ENCODE results near the gene BHMT. TPM values are rescaled to one million over a fixed set of nuclear protein-coding genes. Genes with fewer than 3 reads are reported as not detected.

BHMT gene
- total RNA-seq, 1 experiment from 2014 or later: 0.72 TPM

GRCh38 chr5:79109527-79110492 is 1.8 kb upstream of the BHMT start:
- Mint-ChIP-seq H3K9me3 (no peaks in the 10 kb centered on the region), H3K4me3 (no peak overlapping the region), H3K36me3 (ENCODE audit: insufficient read depth in 1 of 3, low read depth in 3 of 3) (no peaks in the 10 kb centered on the region), H3K4me1 (peaks cover 7 to 9% of the 10 kb centered on the region in 2 experiments), H3K27ac (no peak overlapping the region), H3K27me3 (ENCODE audit: low read depth) (peaks cover 48% of the 10 kb centered on the region)
- Histone ChIP-seq H3K79me1 (ENCODE audit: insufficient read depth, low read depth, low read length, poor library complexity, severe bottlenecking) (no peaks in the 10 kb centered on the region), H4K91ac (ENCODE audit: insufficient read length, low read depth, low read length) (no peak overlapping the region), H3K4me2 (ENCODE audit: insufficient read depth, insufficient read length, low read length) (no peak overlapping the region), H3K9ac (ENCODE audit: extremely low read depth, insufficient read length, low read length) (no peak overlapping the region), H2BK12ac (ENCODE audit: insufficient read length, low read depth, low read length) (no peak overlapping the region), H3K4me1 (ENCODE audit: insufficient read depth, low read length) (no peaks in the 10 kb centered on the region; the same call in none of the 2 replicates), H3T11ph (ENCODE audit: low read length) (no peak overlapping the region), H3K4ac (ENCODE audit: low read depth, low read length) (no peak overlapping the region), H4K20me1 (ENCODE audit: control insufficient read depth, insufficient read depth, insufficient read length) (no peaks in the 10 kb centered on the region), H3K9me3 (ENCODE audit: control insufficient read depth, low read depth, low read length) (no peaks in the 10 kb centered on the region), H3K79me2 (ENCODE audit: insufficient read depth, low read length) (no peaks in the 10 kb centered on the region), H2AFZ (ENCODE audit: low read length) (no peak overlapping the region), H2BK5ac (ENCODE audit: insufficient read length, low read length) (no peak overlapping the region), H3K18ac (ENCODE audit: insufficient read length, low read depth, low read length) (no peak overlapping the region), H3K27ac (ENCODE audit: insufficient read length, low read depth, low read length) (no peak overlapping the region), H2BK120ac (ENCODE audit: low read depth, low read length, poor library complexity, severe bottlenecking) (no peak overlapping the region), H2BK20ac (ENCODE audit: low read depth, low read length, poor library complexity, severe bottlenecking) (no peak overlapping the region), H4K5ac (ENCODE audit: insufficient read length, low read depth, low read length) (no peak overlapping the region), H3K23me2 (ENCODE audit: insufficient read length, low read depth, low read length, poor library complexity, severe bottlenecking) (peaks cover 11% of the 10 kb centered on the region), H3K27me3 (ENCODE audit: insufficient read depth, low read length) (peaks cover 13% of the 10 kb centered on the region; the same call in 1 of the 2 replicates), H3K56ac (ENCODE audit: insufficient read length, low read depth, low read length) (no peak overlapping the region), H3K23ac (ENCODE audit: insufficient read length, low read depth, low read length) (no peak overlapping the region), H3K14ac (ENCODE audit: insufficient read depth, low read length) (no peak overlapping the region), H2BK15ac (ENCODE audit: low read depth, low read length) (no peak overlapping the region), H2AK5ac (ENCODE audit: insufficient read length, low read length) (no peak overlapping the region), H4K8ac (replicated peaks; ENCODE audit: insufficient read length, low read depth, low read length) (no peak overlapping the region)
- WGBS (ENCODE audit: extremely low coverage, insufficient read length, low lambda C conversion rate): no CpG with 5 or more reads among the region's 15 CpGs
- DNase-seq: peak; percentile 61
- peak; percentile 92 for TF ChIP-seq CTCF (conservative IDR thresholded peaks at IDR 0.05)
